Mammary epithelial cell (primary cell): Measurements from ENCODE around the gene FSTL4.

Experiments used
- EZH2 ChIP-seq: IDR thresholded peaks from 2 replicates; pipeline ENCODE4 v1.6.1; 2012; ENCODE audit warnings: low read length, inconsistent platforms, borderline replicate concordance
- TF ChIP-seq, protein P1 (sequence below), 2 donors: IDR thresholded peaks in 1 of 2; conservative IDR thresholded peaks in 1 of 2; 2 replicates each; pipeline ENCODE4 v1.5.1; 2011 to 2012; ENCODE audit warnings: inconsistent platforms in 2 of 2, low read length in 2 of 2, mild to moderate bottlenecking in 2 of 2, control low read depth in 1 of 2, low read depth in 1 of 2; ENCODE audit not compliant: insufficient read depth in 1 of 2; ENCODE audit errors: extremely low read depth in 1 of 2

GRCh38 chr5:133275631-133276030 is 336.7 kb downstream of the FSTL4 start:
- TF ChIP-seq, protein P1, sequence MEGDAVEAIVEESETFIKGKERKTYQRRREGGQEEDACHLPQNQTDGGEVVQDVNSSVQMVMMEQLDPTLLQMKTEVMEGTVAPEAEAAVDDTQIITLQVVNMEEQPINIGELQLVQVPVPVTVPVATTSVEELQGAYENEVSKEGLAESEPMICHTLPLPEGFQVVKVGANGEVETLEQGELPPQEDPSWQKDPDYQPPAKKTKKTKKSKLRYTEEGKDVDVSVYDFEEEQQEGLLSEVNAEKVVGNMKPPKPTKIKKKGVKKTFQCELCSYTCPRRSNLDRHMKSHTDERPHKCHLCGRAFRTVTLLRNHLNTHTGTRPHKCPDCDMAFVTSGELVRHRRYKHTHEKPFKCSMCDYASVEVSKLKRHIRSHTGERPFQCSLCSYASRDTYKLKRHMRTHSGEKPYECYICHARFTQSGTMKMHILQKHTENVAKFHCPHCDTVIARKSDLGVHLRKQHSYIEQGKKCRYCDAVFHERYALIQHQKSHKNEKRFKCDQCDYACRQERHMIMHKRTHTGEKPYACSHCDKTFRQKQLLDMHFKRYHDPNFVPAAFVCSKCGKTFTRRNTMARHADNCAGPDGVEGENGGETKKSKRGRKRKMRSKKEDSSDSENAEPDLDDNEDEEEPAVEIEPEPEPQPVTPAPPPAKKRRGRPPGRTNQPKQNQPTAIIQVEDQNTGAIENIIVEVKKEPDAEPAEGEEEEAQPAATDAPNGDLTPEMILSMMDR (conservative IDR thresholded peaks at IDR 0.05 in 1 of 2, IDR thresholded peaks at IDR 0.05 in 1 of 2; ENCODE audit: extremely low read depth in 1 of 2, insufficient read depth in 1 of 2, low read depth in 1 of 2, low read length in 2 of 2) = no peak
- TF ChIP-seq EZH2 = no peak
